Measurements from ENCODE around the gene SLC35A5.
"Not testable (repeated sequence)": the region's sequence is repeated elsewhere in the genome, so short reads cannot be mapped to it uniquely, and the experiment has no call there.

Gene SLC35A5

GRCh38 chr3:112560721-112561483 lies 943 bp upstream of the SLC35A5 start:
- H3K4me3 ChIP-seq (ENCODE audit: low read length), result peak overlapping the region; percentile 97
- H3K4me2 ChIP-seq (ENCODE audit: low read length), result peak overlapping the region; percentile 70
- H3K36me3 ChIP-seq (ENCODE audit: control insufficient read depth, low read length), result peaks cover 53% of the 10 kb centered on the region
- H3K27ac ChIP-seq (ENCODE audit: low read depth, low read length), result peak overlapping the region; percentile 85
- TF ChIP-seq, protein P1, sequence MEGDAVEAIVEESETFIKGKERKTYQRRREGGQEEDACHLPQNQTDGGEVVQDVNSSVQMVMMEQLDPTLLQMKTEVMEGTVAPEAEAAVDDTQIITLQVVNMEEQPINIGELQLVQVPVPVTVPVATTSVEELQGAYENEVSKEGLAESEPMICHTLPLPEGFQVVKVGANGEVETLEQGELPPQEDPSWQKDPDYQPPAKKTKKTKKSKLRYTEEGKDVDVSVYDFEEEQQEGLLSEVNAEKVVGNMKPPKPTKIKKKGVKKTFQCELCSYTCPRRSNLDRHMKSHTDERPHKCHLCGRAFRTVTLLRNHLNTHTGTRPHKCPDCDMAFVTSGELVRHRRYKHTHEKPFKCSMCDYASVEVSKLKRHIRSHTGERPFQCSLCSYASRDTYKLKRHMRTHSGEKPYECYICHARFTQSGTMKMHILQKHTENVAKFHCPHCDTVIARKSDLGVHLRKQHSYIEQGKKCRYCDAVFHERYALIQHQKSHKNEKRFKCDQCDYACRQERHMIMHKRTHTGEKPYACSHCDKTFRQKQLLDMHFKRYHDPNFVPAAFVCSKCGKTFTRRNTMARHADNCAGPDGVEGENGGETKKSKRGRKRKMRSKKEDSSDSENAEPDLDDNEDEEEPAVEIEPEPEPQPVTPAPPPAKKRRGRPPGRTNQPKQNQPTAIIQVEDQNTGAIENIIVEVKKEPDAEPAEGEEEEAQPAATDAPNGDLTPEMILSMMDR (IDR thresholded peaks at IDR 0.05; ENCODE audit: low read depth, low read length, poor library complexity, severe bottlenecking), result no peak
- TF ChIP-seq EZH2phosphoT487 (IDR thresholded peaks at IDR 0.05; ENCODE audit: borderline replicate concordance, low read length), result no peak
- H4K20me1 ChIP-seq (ENCODE audit: control insufficient read depth, insufficient read depth, low read depth, low read length), result no peaks in the 10 kb centered on the region
- no peaks in the 10 kb centered on the region for H3K27me3 ChIP-seq (ENCODE audit: control insufficient read depth, low read length)
- H3K9me3 ChIP-seq (ENCODE audit: control insufficient read depth, insufficient read depth, low read length), result no peaks in the 10 kb centered on the region
- H3K79me2 ChIP-seq (ENCODE audit: control insufficient read depth, low read length), result peaks cover 72% of the 10 kb centered on the region
- H3F3A ChIP-seq (ENCODE audit: control insufficient read depth, insufficient read depth), result no peaks in the 10 kb centered on the region
- peaks cover 37% of the 10 kb centered on the region for H3K4me1 ChIP-seq (ENCODE audit: control insufficient read depth, low read length)
- no peaks in the 10 kb centered on the region for H3K9me2 ChIP-seq (replicated peaks; ENCODE audit: control insufficient read depth, low read length)

DNA sequence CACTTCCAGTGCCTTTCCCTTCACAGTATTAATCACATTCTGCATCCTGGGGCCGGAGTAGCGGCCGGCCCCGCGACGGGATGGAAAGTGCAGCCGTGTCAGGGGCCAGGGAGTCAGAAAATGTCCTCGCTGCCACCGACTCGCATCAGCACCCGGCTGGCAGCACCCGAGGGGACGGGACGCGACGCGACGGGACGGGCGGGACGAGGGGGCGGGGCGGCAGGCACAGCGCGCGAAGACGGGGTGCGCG lies 436 bp upstream of the SLC35A5 start:
- Histone ChIP-seq H4K20me1 (ENCODE audit: control insufficient read depth, insufficient read depth, low read depth, low read length) (no peaks in the 10 kb centered on the region), H3K27me3 (ENCODE audit: control insufficient read depth, low read length) (no peaks in the 10 kb centered on the region), H3K9me2 (replicated peaks; ENCODE audit: control insufficient read depth, low read length) (no peaks in the 10 kb centered on the region), H3K9me3 (ENCODE audit: control insufficient read depth, insufficient read depth, low read length) (no peaks in the 10 kb centered on the region), H3K4me3 (ENCODE audit: low read length) (peak overlapping the region; percentile 97), H3K79me2 (ENCODE audit: control insufficient read depth, low read length) (peaks cover 70% of the 10 kb centered on the region), H3K36me3 (ENCODE audit: control insufficient read depth, low read length) (peaks cover 56% of the 10 kb centered on the region), H3K4me1 (ENCODE audit: control insufficient read depth, low read length) (peaks cover 34% of the 10 kb centered on the region), H3F3A (ENCODE audit: control insufficient read depth, insufficient read depth) (no peaks in the 10 kb centered on the region), H3K4me2 (ENCODE audit: low read length) (peak overlapping the region; percentile 70), H3K27ac (ENCODE audit: low read depth, low read length) (peak overlapping the region; percentile 85)
- no peak for TF ChIP-seq EZH2phosphoT487 (IDR thresholded peaks at IDR 0.05; ENCODE audit: borderline replicate concordance, low read length)
- TF ChIP-seq, protein P1 (IDR thresholded peaks at IDR 0.05; ENCODE audit: low read depth, low read length, poor library complexity, severe bottlenecking), result no peak

DNA sequence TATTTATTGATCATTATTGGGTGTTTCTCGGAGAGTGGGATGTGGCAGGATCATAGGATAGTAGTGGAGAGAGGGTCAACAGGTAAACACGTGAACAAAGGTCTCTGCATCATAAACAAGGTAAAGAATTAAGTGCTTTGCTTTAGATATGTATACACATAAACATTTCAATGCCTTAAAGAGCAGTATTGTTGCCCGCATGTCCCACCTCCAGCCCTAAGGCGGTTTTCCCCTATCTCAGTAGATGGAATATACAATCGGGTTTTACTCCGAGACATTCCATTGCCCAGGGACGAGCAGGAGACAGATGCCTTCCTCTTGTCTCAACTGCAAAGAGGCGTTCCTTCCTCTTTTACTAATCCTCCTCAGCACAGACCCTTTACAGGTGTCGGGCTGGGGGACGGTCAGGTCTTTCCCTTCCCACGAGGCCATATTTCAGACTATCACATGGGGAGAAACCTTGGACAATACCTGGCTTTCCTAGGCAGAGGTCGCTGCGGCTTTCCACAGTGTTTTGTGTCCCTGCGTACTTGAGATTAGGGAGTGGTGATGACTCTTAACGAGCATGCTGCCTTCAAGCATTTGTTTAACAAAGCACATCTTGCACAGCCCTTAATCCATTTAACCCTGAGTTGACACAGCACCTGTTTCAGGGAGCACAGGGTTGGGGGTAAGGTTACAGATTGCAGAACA lies 2.5 kb downstream of the SLC35A5 start:
- not testable (repeated sequence) for H3F3A ChIP-seq (ENCODE audit: control insufficient read depth, insufficient read depth); H3K9me3 ChIP-seq (ENCODE audit: control insufficient read depth, insufficient read depth, low read length); H3K27me3 ChIP-seq (ENCODE audit: control insufficient read depth, low read length); H3K4me2 ChIP-seq (ENCODE audit: low read length); H3K4me3 ChIP-seq (ENCODE audit: low read length); H3K9me2 ChIP-seq (replicated peaks; ENCODE audit: control insufficient read depth, low read length); H4K20me1 ChIP-seq (ENCODE audit: control insufficient read depth, insufficient read depth, low read depth, low read length); H3K27ac ChIP-seq (ENCODE audit: low read depth, low read length)
- Histone ChIP-seq H3K36me3 (ENCODE audit: control insufficient read depth, low read length) (peaks cover 49% of the 10 kb centered on the region), H3K79me2 (ENCODE audit: control insufficient read depth, low read length) (peaks cover 43% of the 10 kb centered on the region), H3K4me1 (ENCODE audit: control insufficient read depth, low read length) (peaks cover 21% of the 10 kb centered on the region)

- H4K20me1 ChIP-seq (ENCODE audit: control insufficient read depth, insufficient read depth, low read depth, low read length), result no peaks in the 10 kb centered on the region
- no peaks in the 10 kb centered on the region for H3K27me3 ChIP-seq (ENCODE audit: control insufficient read depth, low read length)
- no peak overlapping the region for H3K4me3 ChIP-seq (ENCODE audit: low read length)
- H3K4me2 ChIP-seq (ENCODE audit: low read length), result no peak overlapping the region
- H3K36me3 ChIP-seq (ENCODE audit: control insufficient read depth, low read length), result peaks cover 49% of the 10 kb centered on the region
- no peaks in the 10 kb centered on the region for H3F3A ChIP-seq (ENCODE audit: control insufficient read depth, insufficient read depth)
- no peaks in the 10 kb centered on the region for H3K9me2 ChIP-seq (replicated peaks; ENCODE audit: control insufficient read depth, low read length)
- H3K9me3 ChIP-seq (ENCODE audit: control insufficient read depth, insufficient read depth, low read length), result no peaks in the 10 kb centered on the region
- TF ChIP-seq EZH2phosphoT487 (IDR thresholded peaks at IDR 0.05; ENCODE audit: borderline replicate concordance, low read length), result no peak
- TF ChIP-seq, protein P1 (IDR thresholded peaks at IDR 0.05; ENCODE audit: low read depth, low read length, poor library complexity, severe bottlenecking), result no peak
- peaks cover 17% of the 10 kb centered on the region for H3K4me1 ChIP-seq (ENCODE audit: control insufficient read depth, low read length)
- no peak overlapping the region for H3K27ac ChIP-seq (ENCODE audit: low read depth, low read length)
- peaks cover 37% of the 10 kb centered on the region for H3K79me2 ChIP-seq (ENCODE audit: control insufficient read depth, low read length)
These were observed 3.1 kb downstream of the SLC35A5 start for GRCh38 chr3:112564940-112565305.
